ENCODE data around the gene SCD. TPM values are rescaled to one million over a fixed set of nuclear protein-coding genes. Genes with fewer than 3 reads are reported as not detected.

Gene SCD
- total RNA-seq, 1 experiment from 2014 or later: 652 TPM

DNA sequence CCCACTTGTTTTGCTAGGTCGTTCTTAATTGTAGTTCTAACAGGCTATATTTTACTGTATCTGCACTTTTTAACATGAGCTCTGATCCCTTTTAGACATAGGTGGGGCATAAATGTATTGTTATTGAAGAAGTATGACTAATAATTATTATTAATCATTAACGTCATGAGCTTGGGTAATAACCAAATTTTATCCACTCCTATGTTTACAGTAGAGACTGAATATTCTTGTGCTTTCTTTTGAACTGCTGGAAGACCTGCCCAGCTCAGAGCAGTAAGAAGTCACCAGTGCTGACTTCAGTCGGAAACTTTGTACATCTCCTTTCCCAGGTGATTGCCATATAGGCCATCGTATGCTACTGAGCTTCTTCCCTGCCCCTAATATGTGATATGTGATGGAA is 35.7 kb upstream of the SCD start:
- H3K9me2 ChIP-seq (ENCODE audit: insufficient read depth): no peaks in the 10 kb centered on the region
- TF ChIP-seq SP1 (IDR thresholded peaks at IDR 0.05; ENCODE audit: low read depth) (no peak), SRF (IDR thresholded peaks at IDR 0.05; ENCODE audit: low read depth) (no peak), YY1 (IDR thresholded peaks at IDR 0.05; ENCODE audit: extremely low read depth, insufficient replicate concordance, low read depth, low read length) (no peak), POLR2AphosphoS5 (IDR thresholded peaks at IDR 0.05; ENCODE audit: low read depth, low read length) (no peak), CBX3 (IDR thresholded peaks at IDR 0.05; ENCODE audit: low read depth) (no peak), TCF7L2 (IDR thresholded peaks at IDR 0.05; ENCODE audit: borderline replicate concordance, extremely low read depth, insufficient read depth, insufficient read length) (no peak), ZNF274 (IDR thresholded peaks at IDR 0.05; ENCODE audit: low read depth, low read length) (no peak), RAD21 (IDR thresholded peaks at IDR 0.05; ENCODE audit: low read depth) (no peak), ZFX (IDR thresholded peaks at IDR 0.05) (no peak), EZH2phosphoT487 (IDR thresholded peaks at IDR 0.05; ENCODE audit: borderline replicate concordance) (no peak), EZH2 (IDR thresholded peaks at IDR 0.05) (no peak)
- TF ChIP-seq, protein P1, sequence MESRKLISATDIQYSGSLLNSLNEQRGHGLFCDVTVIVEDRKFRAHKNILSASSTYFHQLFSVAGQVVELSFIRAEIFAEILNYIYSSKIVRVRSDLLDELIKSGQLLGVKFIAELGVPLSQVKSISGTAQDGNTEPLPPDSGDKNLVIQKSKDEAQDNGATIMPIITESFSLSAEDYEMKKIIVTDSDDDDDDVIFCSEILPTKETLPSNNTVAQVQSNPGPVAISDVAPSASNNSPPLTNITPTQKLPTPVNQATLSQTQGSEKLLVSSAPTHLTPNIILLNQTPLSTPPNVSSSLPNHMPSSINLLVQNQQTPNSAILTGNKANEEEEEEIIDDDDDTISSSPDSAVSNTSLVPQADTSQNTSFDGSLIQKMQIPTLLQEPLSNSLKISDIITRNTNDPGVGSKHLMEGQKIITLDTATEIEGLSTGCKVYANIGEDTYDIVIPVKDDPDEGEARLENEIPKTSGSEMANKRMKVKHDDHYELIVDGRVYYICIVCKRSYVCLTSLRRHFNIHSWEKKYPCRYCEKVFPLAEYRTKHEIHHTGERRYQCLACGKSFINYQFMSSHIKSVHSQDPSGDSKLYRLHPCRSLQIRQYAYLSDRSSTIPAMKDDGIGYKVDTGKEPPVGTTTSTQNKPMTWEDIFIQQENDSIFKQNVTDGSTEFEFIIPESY (IDR thresholded peaks at IDR 0.05; ENCODE audit: extremely low read depth, insufficient replicate concordance, low read length): no peak
- TF ChIP-seq, protein P2, sequence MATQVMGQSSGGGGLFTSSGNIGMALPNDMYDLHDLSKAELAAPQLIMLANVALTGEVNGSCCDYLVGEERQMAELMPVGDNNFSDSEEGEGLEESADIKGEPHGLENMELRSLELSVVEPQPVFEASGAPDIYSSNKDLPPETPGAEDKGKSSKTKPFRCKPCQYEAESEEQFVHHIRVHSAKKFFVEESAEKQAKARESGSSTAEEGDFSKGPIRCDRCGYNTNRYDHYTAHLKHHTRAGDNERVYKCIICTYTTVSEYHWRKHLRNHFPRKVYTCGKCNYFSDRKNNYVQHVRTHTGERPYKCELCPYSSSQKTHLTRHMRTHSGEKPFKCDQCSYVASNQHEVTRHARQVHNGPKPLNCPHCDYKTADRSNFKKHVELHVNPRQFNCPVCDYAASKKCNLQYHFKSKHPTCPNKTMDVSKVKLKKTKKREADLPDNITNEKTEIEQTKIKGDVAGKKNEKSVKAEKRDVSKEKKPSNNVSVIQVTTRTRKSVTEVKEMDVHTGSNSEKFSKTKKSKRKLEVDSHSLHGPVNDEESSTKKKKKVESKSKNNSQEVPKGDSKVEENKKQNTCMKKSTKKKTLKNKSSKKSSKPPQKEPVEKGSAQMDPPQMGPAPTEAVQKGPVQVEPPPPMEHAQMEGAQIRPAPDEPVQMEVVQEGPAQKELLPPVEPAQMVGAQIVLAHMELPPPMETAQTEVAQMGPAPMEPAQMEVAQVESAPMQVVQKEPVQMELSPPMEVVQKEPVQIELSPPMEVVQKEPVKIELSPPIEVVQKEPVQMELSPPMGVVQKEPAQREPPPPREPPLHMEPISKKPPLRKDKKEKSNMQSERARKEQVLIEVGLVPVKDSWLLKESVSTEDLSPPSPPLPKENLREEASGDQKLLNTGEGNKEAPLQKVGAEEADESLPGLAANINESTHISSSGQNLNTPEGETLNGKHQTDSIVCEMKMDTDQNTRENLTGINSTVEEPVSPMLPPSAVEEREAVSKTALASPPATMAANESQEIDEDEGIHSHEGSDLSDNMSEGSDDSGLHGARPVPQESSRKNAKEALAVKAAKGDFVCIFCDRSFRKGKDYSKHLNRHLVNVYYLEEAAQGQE (IDR thresholded peaks at IDR 0.05; ENCODE audit: low read depth): no peak
- TF ChIP-seq, protein P3, sequence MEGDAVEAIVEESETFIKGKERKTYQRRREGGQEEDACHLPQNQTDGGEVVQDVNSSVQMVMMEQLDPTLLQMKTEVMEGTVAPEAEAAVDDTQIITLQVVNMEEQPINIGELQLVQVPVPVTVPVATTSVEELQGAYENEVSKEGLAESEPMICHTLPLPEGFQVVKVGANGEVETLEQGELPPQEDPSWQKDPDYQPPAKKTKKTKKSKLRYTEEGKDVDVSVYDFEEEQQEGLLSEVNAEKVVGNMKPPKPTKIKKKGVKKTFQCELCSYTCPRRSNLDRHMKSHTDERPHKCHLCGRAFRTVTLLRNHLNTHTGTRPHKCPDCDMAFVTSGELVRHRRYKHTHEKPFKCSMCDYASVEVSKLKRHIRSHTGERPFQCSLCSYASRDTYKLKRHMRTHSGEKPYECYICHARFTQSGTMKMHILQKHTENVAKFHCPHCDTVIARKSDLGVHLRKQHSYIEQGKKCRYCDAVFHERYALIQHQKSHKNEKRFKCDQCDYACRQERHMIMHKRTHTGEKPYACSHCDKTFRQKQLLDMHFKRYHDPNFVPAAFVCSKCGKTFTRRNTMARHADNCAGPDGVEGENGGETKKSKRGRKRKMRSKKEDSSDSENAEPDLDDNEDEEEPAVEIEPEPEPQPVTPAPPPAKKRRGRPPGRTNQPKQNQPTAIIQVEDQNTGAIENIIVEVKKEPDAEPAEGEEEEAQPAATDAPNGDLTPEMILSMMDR (IDR thresholded peaks at IDR 0.05 in 2 of 3, conservative IDR thresholded peaks at IDR 0.05 in 1 of 3; ENCODE audit: borderline replicate concordance in 1 of 3, insufficient read depth in 1 of 3, low read depth in 2 of 3, low read length in 2 of 3): no peak
- RAD21 ChIA-PET (ENCODE audit: low non-redundant PET in 1 of 2, low total read pairs in 2 of 2, uncharacterized antibody in 2 of 2, unreplicated experiment in 2 of 2): no interaction called here
- H3K4me3 ChIP-seq (replicated peaks in 1 of 2; ENCODE audit: low read depth in 1 of 2, low read length in 2 of 2): no peak overlapping the region
- BruUV-seq (replicated peaks): no TSS peak
- no peaks in the 10 kb centered on the region for H3K4me1 ChIP-seq (ENCODE audit: control insufficient read depth in 1 of 2, insufficient read depth in 2 of 2, low read length in 2 of 2)
- H3K4me2 ChIP-seq (ENCODE audit: low read length): no peak overlapping the region
- H2AFZ ChIP-seq (ENCODE audit: low read depth, low read length, poor library complexity, severe bottlenecking): no peak overlapping the region
- CTCF ChIA-PET: interaction anchor here (0.9 kb wide), 1 partner anchor 208 kb away, joined by 3 read pairs; no protein-coding TSS in a partner anchor
- intact Hi-C loops (cut with micrococcal nuclease): no loop called here
- H3K79me2 ChIP-seq (ENCODE audit: insufficient read depth, low read length): no peaks in the 10 kb centered on the region
- no peak for ATAC-seq
- POLR2A ChIA-PET: no interaction called here
- H3K27me3 ChIP-seq (ENCODE audit: insufficient read depth, low read length): peaks cover 28% of the 10 kb centered on the region
- DNase-seq (ENCODE audit: low read depth, low spot score): no peak
- no peaks in the 10 kb centered on the region for H3K36me3 ChIP-seq (ENCODE audit: control insufficient read depth in 1 of 2, insufficient read depth in 2 of 2, low read length in 2 of 2)
- H3K9me3 ChIP-seq (ENCODE audit: control insufficient read depth in 1 of 2, insufficient read depth in 1 of 2, low read depth in 1 of 2, low read length in 2 of 2): no peaks in the 10 kb centered on the region
- no peaks in the 10 kb centered on the region for H4K20me1 ChIP-seq (ENCODE audit: insufficient read depth)
- H3K9ac ChIP-seq (ENCODE audit: low read length): no peak overlapping the region
- H3K27ac ChIP-seq (ENCODE audit: low read depth, low read length): no peak overlapping the region
